HG02870 (cell line): Measurements from ENCODE around the gene CA4.
"Not testable (repeated sequence)": the region's sequence is repeated elsewhere in the genome, so short reads cannot be mapped to it uniquely, and the experiment has no call there.

ENCODE experiments used
- ATAC-seq: cut with Tn5 transposase; IDR thresholded peaks from one replicate; pipeline ENCODE4 v1.9.1; 2021; ENCODE audit warnings: mild to moderate bottlenecking, moderate library complexity; ENCODE audit not compliant: unreplicated experiment

CA4 gene

GRCh38 chr17:60171753-60172079 lies 21.9 kb downstream of the CA4 start:
- ATAC-seq: no peak

DNA sequence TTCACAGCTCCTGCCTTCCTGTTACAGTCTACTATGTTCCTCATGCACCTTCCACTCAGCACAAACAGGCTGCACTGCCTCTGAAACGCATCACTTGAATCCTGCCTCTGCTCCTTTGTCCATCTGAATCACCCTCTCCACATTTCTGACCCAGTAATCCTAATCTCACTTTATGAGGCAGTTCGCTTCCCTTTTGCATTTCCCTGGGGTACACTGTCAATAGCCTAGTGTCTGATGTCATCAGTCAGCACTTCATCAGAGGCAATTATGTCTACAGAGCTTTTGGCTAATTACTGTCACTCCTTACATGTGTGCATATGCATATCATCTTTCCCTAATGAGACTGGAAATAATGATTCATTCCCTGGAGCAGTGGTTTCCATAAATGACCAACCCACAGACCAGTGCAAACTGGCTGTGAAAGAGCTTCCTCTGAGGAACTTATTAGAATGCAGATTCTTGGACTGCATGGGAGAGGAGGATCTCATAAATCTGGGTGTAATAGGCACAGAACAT lies 23.6 kb downstream of the CA4 start:
- ATAC-seq: no peak

DNA sequence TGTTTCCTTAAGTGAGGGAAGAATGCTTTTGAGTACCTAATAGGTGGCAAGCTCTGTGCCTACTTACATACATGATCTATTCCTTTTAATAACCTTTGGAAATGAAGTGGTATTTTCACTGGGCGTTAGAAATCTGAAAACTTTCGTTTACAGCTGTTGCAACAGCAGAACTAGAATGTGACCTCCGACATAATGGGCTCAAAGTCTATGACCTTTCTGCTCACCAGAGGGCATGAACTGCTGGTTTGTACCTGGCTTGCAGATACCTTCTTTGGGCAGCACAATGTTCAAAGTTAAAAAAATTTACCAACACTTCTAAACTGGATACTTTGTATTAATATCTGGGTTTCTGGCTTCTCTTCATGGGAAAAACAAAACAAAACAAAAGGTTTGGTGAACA lies 24.3 kb downstream of the CA4 start:
- ATAC-seq: no peak

DNA sequence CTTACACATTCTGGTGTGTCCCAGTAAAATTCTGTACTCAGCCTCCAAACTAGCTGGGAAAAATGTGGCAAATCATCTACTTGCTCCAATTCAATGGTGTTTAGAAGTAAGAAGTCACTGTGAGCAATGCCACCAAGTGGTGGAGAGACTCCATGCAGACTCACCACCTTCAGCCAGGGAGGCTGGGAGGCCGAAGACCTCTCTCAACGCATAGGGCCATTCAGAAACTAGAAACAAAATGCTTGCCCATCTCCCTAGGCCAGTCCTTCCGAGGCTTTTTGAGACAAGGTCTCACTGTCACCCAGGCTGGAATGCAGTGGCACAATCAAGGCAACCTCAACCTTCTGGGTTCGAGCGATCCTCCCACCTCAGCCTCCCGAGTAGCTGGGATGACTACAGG lies 25.0 kb downstream of the CA4 start:
- ATAC-seq: not testable (repeated sequence)

DNA sequence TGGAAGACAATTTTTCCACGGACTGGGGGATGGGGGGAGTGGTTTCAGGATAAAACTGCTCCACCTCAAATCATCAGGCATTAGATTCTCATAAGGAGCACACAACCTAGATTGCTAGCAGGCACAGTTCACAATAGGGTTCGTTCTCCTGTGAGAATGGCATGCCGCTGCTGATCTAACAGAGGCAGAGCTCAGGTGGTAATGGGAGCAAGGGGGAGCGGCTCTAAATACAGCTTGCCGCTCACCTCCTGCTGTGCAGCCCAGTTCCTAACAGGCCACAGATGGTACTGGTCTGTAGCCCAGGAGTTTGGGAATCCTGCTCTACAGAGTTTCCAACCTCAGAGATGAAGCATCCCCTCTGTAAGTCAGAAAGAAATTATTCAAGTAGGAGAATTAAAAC lies 27.0 kb downstream of the CA4 start:
- not testable (repeated sequence) for ATAC-seq

DNA sequence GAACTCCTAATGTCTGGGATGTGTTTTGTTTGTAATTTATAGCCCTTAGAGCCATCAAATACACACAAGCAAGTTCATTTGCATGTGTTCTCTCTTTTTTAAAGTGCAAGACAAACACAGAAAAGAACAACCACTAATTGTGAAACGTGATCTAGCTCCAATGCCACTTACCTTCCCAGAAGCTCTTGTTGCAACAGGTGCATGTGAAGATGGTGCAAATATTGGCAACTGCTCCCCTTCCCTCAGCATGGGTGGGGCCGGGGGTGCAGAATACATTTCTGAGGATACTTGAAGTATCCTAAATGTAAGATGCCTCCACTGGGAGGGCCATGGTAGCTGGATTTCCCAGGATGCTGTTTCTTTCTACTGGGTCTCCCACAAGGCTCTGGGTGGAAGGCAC lies 28.4 kb downstream of the CA4 start:
- ATAC-seq: not testable (repeated sequence)

- ATAC-seq: not testable (repeated sequence)
These were observed 30.6 kb downstream of the CA4 start for GRCh38 chr17:60180380-60180779.

DNA sequence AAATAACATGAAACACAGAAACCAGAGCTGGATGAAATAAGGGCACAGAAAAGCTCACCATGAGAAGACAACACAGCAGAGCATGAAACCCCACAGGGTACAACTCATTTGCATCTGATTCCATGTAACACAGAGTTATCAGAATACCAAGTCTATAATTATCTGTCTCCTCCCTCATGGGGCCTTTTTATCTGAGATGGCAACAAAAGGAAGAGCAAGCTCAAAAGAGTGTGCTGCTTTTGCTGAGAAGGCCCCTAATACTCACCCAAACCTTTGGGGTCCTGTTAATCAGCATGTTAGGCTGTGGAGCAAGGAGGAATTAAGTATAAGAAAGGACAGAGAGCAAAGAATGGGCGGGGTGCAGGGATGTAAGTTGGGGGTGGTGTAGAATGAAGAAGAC lies 36.6 kb downstream of the CA4 start:
- not testable (repeated sequence) for ATAC-seq

DNA sequence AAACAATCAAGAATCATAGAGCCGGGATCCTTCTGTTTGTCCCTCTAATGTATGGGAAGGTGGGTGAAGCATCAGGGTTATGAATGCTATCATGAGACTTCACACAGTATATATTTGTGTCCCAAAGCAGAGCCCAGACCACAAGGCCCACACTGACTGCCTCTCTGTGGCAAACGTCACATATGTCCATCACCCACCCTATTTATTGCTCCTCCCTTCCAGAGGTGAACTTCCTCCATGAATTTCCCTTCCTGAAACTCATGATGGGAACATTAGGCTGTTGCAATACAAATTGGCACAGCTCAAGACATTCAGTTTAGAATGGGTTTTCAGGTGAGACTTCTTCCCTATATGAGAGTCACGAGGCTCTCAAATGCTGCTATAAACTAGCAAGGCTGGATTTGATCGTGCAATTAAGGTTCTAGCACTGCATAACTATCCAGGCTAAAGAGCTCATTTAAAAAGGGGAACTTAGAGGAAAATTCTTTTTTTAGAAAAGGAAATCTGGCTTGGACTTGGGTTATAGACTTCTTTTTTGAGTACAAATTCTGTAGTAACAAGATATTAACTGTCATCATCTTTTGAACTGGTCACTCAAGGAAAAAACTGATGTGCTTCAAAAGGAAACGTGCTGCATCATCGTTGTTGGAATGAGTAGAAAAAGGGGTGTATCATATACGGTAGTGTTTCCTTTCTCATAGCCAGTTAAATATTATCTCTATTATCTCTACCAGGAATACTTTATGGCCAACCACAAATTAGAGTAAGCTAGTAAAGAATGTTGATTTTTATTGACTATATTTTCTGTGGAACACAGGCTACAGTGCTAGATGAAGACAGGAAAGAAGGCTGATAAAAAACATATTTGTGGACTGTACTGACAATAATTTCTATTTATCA lies 37.3 kb downstream of the CA4 start:
- not testable (repeated sequence) for ATAC-seq

GRCh38 chr17:60188759-60189158 lies 39.0 kb downstream of the CA4 start:
- no peak for ATAC-seq

GRCh38 chr17:60190032-60190431 lies 40.3 kb downstream of the CA4 start:
- ATAC-seq: not testable (repeated sequence)

DNA sequence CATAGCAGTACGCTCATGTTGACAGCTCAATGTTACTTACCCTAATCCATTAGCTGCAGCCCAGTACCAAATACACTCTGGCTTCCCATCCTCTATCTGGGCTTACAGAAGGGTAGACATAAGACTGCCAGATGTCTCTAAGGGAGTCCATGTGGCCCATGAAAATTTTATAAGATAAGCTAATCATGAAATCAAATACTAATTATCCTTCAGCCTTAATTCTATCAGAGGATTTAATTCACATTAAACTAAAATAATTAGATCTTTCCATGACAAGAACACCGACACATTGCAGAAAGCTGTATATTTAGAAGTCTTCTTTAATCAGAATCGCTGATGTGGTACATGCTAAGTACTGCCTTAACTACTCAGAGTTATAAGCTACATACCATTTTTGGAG lies 43.3 kb downstream of the CA4 start:
- not testable (repeated sequence) for ATAC-seq

GRCh38 chr17:60193482-60193881 lies 43.7 kb downstream of the CA4 start:
- ATAC-seq: no peak

DNA sequence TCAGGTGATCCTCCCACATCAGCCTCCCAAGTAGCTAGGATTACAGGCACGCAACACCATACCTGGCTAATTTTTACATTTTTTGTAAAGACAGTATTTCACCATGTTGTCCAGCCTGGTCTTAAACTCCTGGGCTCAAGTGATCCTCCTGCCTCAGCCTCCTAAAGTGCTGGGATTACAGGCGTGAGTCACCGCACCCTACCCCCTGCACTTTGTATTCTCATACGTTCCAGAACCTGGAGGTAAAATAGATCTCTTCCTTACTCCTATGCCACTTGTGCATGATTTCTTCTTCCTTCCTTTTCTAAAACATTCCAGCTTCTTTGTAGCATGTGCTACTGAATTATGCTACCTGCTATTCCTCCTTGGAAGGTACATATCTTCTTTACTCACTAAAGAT lies 44.4 kb downstream of the CA4 start:
- not testable (repeated sequence) for ATAC-seq

- ATAC-seq: not testable (repeated sequence)
These were observed 48.9 kb downstream of the CA4 start for GRCh38 chr17:60198630-60199029.

GRCh38 chr17:60205782-60206181 lies 56.0 kb downstream of the CA4 start:
- ATAC-seq: not testable (repeated sequence)

DNA sequence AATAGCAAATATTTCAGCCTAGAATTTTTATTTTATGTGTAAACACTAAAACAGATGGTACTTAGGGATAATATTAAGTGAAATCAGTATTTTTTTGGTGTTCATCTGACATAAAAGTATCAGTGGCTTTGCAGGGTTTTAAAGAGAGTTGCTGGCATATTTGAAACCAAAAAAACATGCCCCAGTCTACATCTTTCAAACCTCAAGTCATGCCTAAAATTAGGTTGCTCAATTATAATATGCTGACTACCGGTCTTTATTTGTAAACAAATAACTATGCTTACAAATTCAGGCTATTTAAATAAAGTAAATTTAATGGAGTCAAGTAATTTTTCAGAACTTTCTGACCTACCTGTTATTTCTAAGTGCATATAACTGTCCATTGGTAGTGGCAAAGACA lies 58.5 kb downstream of the CA4 start:
- not testable (repeated sequence) for ATAC-seq
